Fibroblast of skin of left quadriceps (primary cell): ENCODE data around the gene GLRX2.

Source experiments
- DNase-seq, 2 experiments: peaks; one replicate each; pipeline ENCODE4 v3.0.0-alpha.2; 2013; ENCODE audit warnings: low read depth in 2 of 2

GLRX2 gene

GRCh38 chr1:193113258-193113991, 8.2 kb upstream of the GLRX2 start:
- DNase-seq: no peak

GRCh38 chr1:193111641-193112090, 6.5 kb upstream of the GLRX2 start:
- DNase-seq: peak; percentile 61 to 70

- DNase-seq: no peak
Measured at GRCh38 chr1:193110864-193111263, 5.7 kb upstream of the GLRX2 start.

GRCh38 chr1:193110246-193110645, 5.0 kb upstream of the GLRX2 start:
- DNase-seq: no peak

- no peak for DNase-seq
Measured at GRCh38 chr1:193109619-193110018, 4.4 kb upstream of the GLRX2 start.

GRCh38 chr1:193108471-193108870, 3.3 kb upstream of the GLRX2 start:
- no peak for DNase-seq

GRCh38 chr1:193105821-193106177, 585 bp upstream of the GLRX2 start:
- no peak for DNase-seq

- peak in 1 of 2 experiments; percentile 17 for DNase-seq
Measured at GRCh38 chr1:193104502-193104906, 710 bp downstream of the GLRX2 start.

- no peak for DNase-seq
Measured at GRCh38 chr1:193103759-193104501, 1.3 kb downstream of the GLRX2 start.

- no peak for DNase-seq
Measured at GRCh38 chr1:193102662-193103061, 2.6 kb downstream of the GLRX2 start.

GRCh38 chr1:193094112-193094511, 11.1 kb downstream of the GLRX2 start:
- no peak for DNase-seq

- no peak for DNase-seq
Measured at GRCh38 chr1:193090865-193091264, 14.3 kb downstream of the GLRX2 start.

GRCh38 chr1:193087893-193088292, 17.3 kb downstream of the GLRX2 start:
- DNase-seq: no peak

GRCh38 chr1:193086342-193086741, 18.9 kb downstream of the GLRX2 start:
- DNase-seq: no peak

- no peak for DNase-seq
Measured at GRCh38 chr1:193085263-193085662, 20.0 kb downstream of the GLRX2 start.

GRCh38 chr1:193083365-193084088, 21.7 kb downstream of the GLRX2 start:
- no peak for DNase-seq

GRCh38 chr1:193079187-193079586, 26.0 kb downstream of the GLRX2 start:
- no peak for DNase-seq

- no peak for DNase-seq
Measured at GRCh38 chr1:193077991-193078390, 27.2 kb downstream of the GLRX2 start.

GRCh38 chr1:193070942-193071341, 34.3 kb downstream of the GLRX2 start:
- DNase-seq: no peak

GRCh38 chr1:193070386-193070753, 34.8 kb downstream of the GLRX2 start:
- no peak for DNase-seq

- DNase-seq: no peak
Measured at GRCh38 chr1:193069748-193070385, 35.3 kb downstream of the GLRX2 start.

- DNase-seq: no peak
Measured at GRCh38 chr1:193068013-193068412, 37.2 kb downstream of the GLRX2 start.
